K562 (cell line): ENCODE measurements around the gene TRAPPC13. TPM values are rescaled to one million over a fixed set of nuclear protein-coding genes. Genes with fewer than 3 reads are reported as not detected.

ENCODE experiments used
- BRD4 ChIP-seq: fragments of 200-600 bp; sonication (generic); IDR thresholded peaks from 2 replicates; pipeline ENCODE4 v1.6.1; 2017; ENCODE audit warnings: inconsistent platforms
- CAMTA2 ChIP-seq: fragments of 250-450 bp; sonication (Bioruptor Pico); conservative IDR thresholded peaks from 2 replicates; pipeline ENCODE4 v1.5.1; 2022
- CBFA2T3 ChIP-seq: fragments of 450-650 bp; IDR thresholded peaks from 2 replicates; pipeline ENCODE4 v1.6.1; 2017
- DPF2 ChIP-seq: fragments of 450-650 bp; IDR thresholded peaks from 2 replicates; pipeline ENCODE4 v1.6.1; 2016
- KAT2B ChIP-seq: IDR thresholded peaks from one replicate; pipeline ENCODE4 v1.6.1; 2012; ENCODE audit warnings: low read depth, mild to moderate bottlenecking, control low read depth, inconsistent platforms, low read length, moderate library complexity
- MECOM ChIP-seq: fragments of 250-450 bp; sonication (Bioruptor Pico); IDR thresholded peaks from 2 replicates; pipeline ENCODE4 v1.8.0; 2022; ENCODE audit warnings: inconsistent platforms
- MEIS2 ChIP-seq: fragments of 450-650 bp; IDR thresholded peaks from 2 replicates; pipeline ENCODE4 v1.6.1; 2014; ENCODE audit warnings: mild to moderate bottlenecking; ENCODE audit not compliant: partially characterized antibody
- MTA1 ChIP-seq: fragments of 450-650 bp; IDR thresholded peaks from 2 replicates; pipeline ENCODE4 v1.6.1; 2017; ENCODE audit warnings: borderline replicate concordance
- POLR2AphosphoS5 ChIP-seq: IDR thresholded peaks from 2 replicates; pipeline ENCODE4 v1.6.1; 2011; ENCODE audit warnings: mild to moderate bottlenecking, low read depth, low read length, moderate library complexity; ENCODE audit not compliant: control insufficient read depth, insufficient read depth
- RHOXF2B ChIP-seq: fragments of 250-450 bp; sonication (Bioruptor Pico); conservative IDR thresholded peaks from 2 replicates; pipeline ENCODE4 v1.5.1; 2021
- SAFB2 ChIP-seq: fragments of 200-400 bp; formaldehyde crosslinking; IDR thresholded peaks from 2 replicates; pipeline ENCODE4 v1.6.1; 2018; ENCODE audit warnings: borderline replicate concordance, low read length, low read depth, moderate library complexity; ENCODE audit not compliant: severe bottlenecking
- SNIP1 ChIP-seq: fragments of 450-650 bp; IDR thresholded peaks from 2 replicates; pipeline ENCODE4 v1.7.1; 2017; ENCODE audit warnings: low read depth, mild to moderate bottlenecking
- polyA plus RNA-seq, 8 experiments: library from polyadenylated mRNA; depleted of rRNA in 4 of 8; stranded (reverse) in 5 of 8; unstranded in 3 of 8; fragments of >200 nt; fragmentation: Nextera tagmentation in 2 of 8; fragmentation: Illumina TruSeq in 1 of 8; extraction: Ambion mirVana in 2 of 8; extraction: Trizol in 1 of 8; gene quantifications; 2 replicates each; pipeline versions ENCODE4 v1.2.1 to v1.2.3, GENCODE V29; 2011 to 2014; ENCODE audit warnings: inconsistent platforms in 1 of 8, missing spikeins in 1 of 8
- total RNA-seq, 7 experiments: library from RNA; depleted of rRNA in 6 of 7; stranded (reverse); fragments of >200 nt in 6 of 7; fragmentation: Illumina TruSeq in 2 of 7; extraction: Trizol in 2 of 7; gene quantifications; 2 replicates each; pipeline versions ENCODE4 v1.2.1 to v1.2.3, GENCODE V29; 2011 to 2021; ENCODE audit warnings: low replicate concordance in 1 of 7
- TF ChIP-seq, protein P1 (sequence below): sonication (generic); formaldehyde crosslinking; IDR thresholded peaks from 2 replicates; pipeline ENCODE4 v1.8.0; 2022; ENCODE audit warnings: mild to moderate bottlenecking, missing genetic modification reagents, borderline replicate concordance
- TF ChIP-seq, protein P2 (sequence below): fragments of 200-800 bp; sonication (Bioruptor generic); IDR thresholded peaks from 2 replicates; pipeline ENCODE4 v1.6.1; 2017; ENCODE audit warnings: missing genetic modification characterization, missing compliant biosample characterization
- TF ChIP-seq, protein P3 (sequence below): fragments of 450-650 bp; IDR thresholded peaks from one replicate; pipeline ENCODE4 v1.6.1; 2018; ENCODE audit warnings: mild to moderate bottlenecking, moderate library complexity; ENCODE audit not compliant: partially characterized antibody
- TF ChIP-seq, protein P4 (sequence below): IDR thresholded peaks from 3 replicates; pipeline ENCODE4 v1.6.1; 2011; ENCODE audit warnings: borderline replicate concordance, mild to moderate bottlenecking; ENCODE audit not compliant: insufficient read length, insufficient read depth
- TF ChIP-seq, protein P5 (sequence below): fragments of 450-650 bp; IDR thresholded peaks from 2 replicates; pipeline ENCODE4 v1.6.1; 2017; ENCODE audit warnings: antibody characterized with exemption, mild to moderate bottlenecking
- TF ChIP-seq, protein P6 (sequence below): fragments of 450-650 bp; IDR thresholded peaks from 2 replicates; pipeline ENCODE4 v1.6.1; 2016

Gene TRAPPC13
- total and polyA plus RNA-seq, 9 of the 15 experiments (the other 6 are each of a cell fraction or from before 2014, with no cell fraction given), result 16.2 to 43.8 (median 24.0) TPM

DNA sequence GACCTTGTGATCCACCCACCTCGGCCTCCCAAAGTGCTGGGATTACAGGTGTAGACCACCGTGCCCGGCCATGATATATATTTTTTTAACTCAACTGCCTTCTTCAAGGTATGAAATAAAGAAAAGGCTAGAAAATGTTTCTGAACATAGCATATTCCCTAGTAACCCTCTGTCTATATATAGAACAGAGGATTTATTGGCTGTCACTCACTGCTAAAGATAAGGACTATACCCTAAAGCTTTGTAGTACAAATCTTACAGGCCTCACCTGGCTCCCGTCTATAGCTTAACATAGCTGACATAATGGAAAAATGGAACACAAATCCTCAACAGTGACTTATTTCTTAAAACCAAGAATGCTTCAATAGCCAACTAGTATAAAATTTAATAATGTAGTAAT lies 82.8 kb downstream of the TRAPPC13 start (continued):
- TF ChIP-seq, protein P1, sequence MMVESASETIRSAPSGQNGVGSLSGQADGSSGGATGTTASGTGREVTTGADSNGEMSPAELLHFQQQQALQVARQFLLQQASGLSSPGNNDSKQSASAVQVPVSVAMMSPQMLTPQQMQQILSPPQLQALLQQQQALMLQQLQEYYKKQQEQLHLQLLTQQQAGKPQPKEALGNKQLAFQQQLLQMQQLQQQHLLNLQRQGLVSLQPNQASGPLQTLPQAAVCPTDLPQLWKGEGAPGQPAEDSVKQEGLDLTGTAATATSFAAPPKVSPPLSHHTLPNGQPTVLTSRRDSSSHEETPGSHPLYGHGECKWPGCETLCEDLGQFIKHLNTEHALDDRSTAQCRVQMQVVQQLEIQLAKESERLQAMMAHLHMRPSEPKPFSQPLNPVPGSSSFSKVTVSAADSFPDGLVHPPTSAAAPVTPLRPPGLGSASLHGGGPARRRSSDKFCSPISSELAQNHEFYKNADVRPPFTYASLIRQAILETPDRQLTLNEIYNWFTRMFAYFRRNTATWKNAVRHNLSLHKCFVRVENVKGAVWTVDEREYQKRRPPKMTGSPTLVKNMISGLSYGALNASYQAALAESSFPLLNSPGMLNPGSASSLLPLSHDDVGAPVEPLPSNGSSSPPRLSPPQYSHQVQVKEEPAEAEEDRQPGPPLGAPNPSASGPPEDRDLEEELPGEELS (CRISPR knock-in tag), result no peak
- TF ChIP-seq POLR2AphosphoS5 (no peak), RHOXF2B (CRISPR knock-in tag) (no peak), CAMTA2 (CRISPR knock-in tag) (no peak), MEIS2 (peak; percentile 94), BRD4 (no peak), DPF2 (no peak), CBFA2T3 (peak; percentile 26), SNIP1 (no peak), MTA1 (no peak), SAFB2 (no peak), KAT2B (no peak), MECOM (no peak)
- TF ChIP-seq, protein P2, sequence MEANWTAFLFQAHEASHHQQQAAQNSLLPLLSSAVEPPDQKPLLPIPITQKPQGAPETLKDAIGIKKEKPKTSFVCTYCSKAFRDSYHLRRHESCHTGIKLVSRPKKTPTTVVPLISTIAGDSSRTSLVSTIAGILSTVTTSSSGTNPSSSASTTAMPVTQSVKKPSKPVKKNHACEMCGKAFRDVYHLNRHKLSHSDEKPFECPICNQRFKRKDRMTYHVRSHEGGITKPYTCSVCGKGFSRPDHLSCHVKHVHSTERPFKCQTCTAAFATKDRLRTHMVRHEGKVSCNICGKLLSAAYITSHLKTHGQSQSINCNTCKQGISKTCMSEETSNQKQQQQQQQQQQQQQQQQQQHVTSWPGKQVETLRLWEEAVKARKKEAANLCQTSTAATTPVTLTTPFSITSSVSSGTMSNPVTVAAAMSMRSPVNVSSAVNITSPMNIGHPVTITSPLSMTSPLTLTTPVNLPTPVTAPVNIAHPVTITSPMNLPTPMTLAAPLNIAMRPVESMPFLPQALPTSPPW, result no peak
- TF ChIP-seq, protein P3, sequence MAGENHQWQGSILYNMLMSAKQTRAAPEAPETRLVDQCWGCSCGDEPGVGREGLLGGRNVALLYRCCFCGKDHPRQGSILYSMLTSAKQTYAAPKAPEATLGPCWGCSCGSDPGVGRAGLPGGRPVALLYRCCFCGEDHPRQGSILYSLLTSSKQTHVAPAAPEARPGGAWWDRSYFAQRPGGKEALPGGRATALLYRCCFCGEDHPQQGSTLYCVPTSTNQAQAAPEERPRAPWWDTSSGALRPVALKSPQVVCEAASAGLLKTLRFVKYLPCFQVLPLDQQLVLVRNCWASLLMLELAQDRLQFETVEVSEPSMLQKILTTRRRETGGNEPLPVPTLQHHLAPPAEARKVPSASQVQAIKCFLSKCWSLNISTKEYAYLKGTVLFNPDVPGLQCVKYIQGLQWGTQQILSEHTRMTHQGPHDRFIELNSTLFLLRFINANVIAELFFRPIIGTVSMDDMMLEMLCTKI, result no peak
- TF ChIP-seq, protein P4, sequence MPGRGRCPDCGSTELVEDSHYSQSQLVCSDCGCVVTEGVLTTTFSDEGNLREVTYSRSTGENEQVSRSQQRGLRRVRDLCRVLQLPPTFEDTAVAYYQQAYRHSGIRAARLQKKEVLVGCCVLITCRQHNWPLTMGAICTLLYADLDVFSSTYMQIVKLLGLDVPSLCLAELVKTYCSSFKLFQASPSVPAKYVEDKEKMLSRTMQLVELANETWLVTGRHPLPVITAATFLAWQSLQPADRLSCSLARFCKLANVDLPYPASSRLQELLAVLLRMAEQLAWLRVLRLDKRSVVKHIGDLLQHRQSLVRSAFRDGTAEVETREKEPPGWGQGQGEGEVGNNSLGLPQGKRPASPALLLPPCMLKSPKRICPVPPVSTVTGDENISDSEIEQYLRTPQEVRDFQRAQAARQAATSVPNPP, result no peak
- TF ChIP-seq, protein P5, sequence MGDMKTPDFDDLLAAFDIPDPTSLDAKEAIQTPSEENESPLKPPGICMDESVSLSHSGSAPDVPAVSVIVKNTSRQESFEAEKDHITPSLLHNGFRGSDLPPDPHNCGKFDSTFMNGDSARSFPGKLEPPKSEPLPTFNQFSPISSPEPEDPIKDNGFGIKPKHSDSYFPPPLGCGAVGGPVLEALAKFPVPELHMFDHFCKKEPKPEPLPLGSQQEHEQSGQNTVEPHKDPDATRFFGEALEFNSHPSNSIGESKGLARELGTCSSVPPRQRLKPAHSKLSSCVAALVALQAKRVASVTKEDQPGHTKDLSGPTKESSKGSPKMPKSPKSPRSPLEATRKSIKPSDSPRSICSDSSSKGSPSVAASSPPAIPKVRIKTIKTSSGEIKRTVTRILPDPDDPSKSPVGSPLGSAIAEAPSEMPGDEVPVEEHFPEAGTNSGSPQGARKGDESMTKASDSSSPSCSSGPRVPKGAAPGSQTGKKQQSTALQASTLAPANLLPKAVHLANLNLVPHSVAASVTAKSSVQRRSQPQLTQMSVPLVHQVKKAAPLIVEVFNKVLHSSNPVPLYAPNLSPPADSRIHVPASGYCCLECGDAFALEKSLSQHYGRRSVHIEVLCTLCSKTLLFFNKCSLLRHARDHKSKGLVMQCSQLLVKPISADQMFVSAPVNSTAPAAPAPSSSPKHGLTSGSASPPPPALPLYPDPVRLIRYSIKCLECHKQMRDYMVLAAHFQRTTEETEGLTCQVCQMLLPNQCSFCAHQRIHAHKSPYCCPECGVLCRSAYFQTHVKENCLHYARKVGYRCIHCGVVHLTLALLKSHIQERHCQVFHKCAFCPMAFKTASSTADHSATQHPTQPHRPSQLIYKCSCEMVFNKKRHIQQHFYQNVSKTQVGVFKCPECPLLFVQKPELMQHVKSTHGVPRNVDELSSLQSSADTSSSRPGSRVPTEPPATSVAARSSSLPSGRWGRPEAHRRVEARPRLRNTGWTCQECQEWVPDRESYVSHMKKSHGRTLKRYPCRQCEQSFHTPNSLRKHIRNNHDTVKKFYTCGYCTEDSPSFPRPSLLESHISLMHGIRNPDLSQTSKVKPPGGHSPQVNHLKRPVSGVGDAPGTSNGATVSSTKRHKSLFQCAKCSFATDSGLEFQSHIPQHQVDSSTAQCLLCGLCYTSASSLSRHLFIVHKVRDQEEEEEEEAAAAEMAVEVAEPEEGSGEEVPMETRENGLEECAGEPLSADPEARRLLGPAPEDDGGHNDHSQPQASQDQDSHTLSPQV, result no peak
- TF ChIP-seq, protein P6, sequence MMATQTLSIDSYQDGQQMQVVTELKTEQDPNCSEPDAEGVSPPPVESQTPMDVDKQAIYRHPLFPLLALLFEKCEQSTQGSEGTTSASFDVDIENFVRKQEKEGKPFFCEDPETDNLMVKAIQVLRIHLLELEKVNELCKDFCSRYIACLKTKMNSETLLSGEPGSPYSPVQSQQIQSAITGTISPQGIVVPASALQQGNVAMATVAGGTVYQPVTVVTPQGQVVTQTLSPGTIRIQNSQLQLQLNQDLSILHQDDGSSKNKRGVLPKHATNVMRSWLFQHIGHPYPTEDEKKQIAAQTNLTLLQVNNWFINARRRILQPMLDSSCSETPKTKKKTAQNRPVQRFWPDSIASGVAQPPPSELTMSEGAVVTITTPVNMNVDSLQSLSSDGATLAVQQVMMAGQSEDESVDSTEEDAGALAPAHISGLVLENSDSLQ, result peak; percentile 89
